Measurements from ENCODE around the gene KLHL29.

The KLHL29 gene

DNA sequence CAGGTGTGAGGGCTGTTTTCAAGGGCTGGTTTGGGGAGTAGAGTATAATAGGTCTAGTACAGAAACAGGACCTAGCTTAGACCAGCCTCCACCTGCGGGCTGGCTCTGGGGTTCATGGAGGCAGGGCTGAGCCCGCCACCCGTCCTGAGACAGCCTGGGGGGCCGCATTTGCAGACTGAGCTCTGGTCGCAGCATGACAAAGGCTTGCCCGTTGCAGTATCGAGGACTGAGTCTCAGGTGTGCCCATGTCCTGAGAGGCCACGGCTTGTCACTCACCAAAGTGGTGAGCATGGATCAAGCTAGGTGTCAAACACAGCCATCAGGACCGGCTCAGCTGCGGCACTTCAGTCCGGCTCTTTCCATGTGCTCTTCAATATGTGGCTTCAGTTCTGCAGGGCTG, 144.7 kb downstream of the KLHL29 start:
- in situ Hi-C loops (cut with HindIII; ENCODE audit: low pct_ligation_motif_present, low pct_unique_long_range_greater_than_20kb, low sequenced_read_pairs) = no loop called here
- DNase-seq = no peak

DNA sequence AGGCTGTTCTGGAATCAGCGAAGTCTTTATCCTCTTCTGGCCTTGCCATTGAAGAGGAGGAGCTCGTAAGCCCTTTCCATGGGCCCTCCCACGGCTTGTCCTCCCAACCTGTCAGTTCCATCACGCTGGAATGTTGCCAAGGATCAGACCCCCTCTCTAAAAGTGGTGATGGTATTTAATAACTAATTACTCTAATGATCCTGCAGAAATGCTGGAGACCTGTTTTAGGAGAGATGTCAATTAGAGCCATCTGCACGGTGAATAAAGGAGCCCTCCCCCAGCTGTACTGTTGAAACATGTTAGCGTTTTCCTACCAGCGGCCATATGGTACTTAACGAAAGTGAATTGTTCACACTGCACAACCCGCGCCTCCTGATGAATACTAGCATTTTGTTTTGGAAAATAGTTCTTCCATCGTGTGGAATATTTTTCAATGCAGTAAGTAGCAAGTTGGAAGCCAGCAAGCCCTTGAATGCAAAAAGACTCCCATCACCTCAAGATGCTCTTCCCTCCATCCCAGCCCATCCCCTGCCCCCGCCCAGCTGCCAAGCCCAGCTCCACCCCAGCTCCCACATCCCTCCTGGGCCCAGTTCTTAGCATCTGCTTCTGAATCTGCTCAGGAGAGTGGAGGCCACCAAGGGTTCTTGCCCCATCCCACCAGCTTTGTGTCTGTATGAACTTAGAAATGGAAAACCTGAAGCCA, 145.4 kb downstream of the KLHL29 start:
- no peak for DNase-seq
- in situ Hi-C loops (cut with HindIII; ENCODE audit: low pct_ligation_motif_present, low pct_unique_long_range_greater_than_20kb, low sequenced_read_pairs) = no loop called here

DNA sequence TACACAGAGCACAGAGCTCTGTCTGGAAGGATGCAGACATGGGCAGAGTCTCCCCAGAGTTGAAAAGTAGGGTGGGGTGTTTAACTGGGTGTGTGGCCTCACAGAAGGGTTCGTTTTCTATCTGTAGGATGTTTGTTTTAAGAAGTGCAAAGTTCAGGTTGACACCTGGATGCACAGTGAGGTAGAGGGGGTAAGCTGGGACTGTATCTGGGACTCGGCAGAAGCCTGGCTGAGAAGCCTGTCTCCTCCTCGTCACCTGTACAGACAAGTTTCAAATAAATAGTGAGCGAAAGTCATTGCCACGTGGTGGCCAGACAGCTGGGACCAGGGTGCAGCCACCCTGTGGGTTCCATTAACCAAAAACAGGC, 145.9 kb downstream of the KLHL29 start:
- no peak for DNase-seq
- in situ Hi-C loops (cut with HindIII; ENCODE audit: low pct_ligation_motif_present, low pct_unique_long_range_greater_than_20kb, low sequenced_read_pairs) = no loop called here

DNA sequence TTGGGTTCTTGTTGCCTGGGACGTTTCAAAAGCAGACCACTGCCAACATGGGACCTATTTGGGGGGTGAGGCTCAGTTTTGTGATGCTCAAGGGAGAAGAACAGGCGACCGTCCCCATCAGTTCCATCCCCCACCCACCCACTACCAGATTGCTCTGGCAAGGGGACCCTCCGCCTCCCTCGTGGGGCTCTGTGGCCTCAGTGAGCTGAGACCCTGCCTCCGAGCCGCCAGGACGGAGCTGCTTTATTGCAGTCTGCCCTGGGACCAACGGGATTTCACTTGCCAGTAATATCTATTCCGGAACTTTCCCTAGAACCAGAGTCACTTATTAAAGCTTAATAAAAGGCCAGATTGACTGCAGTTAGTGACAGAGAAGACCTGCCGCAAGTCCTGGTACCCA, 146.3 kb downstream of the KLHL29 start:
- in situ Hi-C loops (cut with HindIII; ENCODE audit: low pct_ligation_motif_present, low pct_unique_long_range_greater_than_20kb, low sequenced_read_pairs) = no loop called here

DNA sequence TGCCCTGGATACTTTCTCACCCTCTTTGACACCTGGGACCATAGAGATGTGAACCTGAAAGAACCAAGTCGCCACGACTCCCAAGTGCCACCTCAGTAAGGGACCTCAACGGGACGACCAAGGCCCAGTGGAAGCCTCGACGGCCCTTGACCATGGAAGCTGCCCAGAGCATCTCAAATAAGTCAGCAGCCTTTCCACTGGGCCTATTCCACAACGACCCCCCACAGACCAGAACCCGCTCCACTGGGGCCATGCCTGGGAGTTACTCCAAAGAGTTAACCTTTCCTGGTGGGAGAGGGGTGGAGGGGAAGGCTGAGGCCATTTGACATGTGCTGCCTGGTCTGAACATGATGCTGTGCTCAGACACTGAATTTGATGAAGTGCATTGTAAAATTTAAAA, 146.9 kb downstream of the KLHL29 start:
- no peak for DNase-seq
- in situ Hi-C loops (cut with HindIII; ENCODE audit: low pct_ligation_motif_present, low pct_unique_long_range_greater_than_20kb, low sequenced_read_pairs) = no loop called here

More for the DNA sequence above, 146.3 kb downstream of the KLHL29 start:
- DNase-seq = no peak

DNA sequence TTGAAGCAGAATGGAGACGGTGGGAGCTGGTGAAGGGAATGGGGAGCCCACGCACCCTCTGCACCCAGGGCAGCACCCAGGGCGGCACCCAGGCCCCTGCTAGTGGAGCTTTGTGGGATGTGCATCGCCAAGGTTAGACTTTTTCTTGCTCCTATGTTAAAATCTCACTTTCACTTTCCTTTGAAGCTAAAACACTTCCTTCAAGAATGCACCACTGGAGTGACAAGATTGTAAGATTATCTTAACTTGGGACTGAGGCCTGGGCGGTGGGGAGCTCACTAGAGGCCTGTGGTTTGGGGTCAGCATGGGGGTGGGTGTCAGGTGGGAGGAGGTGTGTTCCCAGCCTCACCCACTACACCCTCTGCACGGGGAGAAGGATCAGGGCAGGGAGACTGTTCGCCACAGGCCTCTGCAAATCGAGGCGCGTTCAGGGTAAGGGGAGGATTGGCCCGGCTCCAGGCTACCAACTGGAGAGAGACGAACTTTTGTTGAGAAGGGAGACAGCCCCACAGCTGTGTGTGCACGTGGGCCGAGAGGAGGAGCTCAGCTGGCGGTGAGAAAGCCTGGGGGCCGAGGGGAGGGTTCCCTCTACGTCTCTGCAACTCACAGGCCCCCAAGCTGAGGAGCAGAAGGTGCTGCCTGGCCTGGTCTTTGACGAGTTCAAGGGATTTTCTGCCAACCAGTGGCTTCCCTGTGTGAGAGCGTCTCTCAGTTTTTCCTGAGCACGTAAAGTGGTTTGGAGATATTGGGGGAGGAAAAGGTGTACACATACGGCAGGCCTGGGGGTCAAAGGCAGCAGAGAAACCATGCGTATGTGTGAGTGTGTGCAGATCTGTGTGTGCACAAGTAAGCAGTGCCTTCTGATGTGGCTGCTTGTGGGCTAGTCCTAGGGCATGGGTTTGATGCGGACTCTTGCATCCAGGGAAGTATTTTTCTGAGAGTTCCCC, 147.7 kb downstream of the KLHL29 start:
- DNase-seq = no peak
- in situ Hi-C loops (cut with HindIII; ENCODE audit: low pct_ligation_motif_present, low pct_unique_long_range_greater_than_20kb, low sequenced_read_pairs) = no loop called here

DNA sequence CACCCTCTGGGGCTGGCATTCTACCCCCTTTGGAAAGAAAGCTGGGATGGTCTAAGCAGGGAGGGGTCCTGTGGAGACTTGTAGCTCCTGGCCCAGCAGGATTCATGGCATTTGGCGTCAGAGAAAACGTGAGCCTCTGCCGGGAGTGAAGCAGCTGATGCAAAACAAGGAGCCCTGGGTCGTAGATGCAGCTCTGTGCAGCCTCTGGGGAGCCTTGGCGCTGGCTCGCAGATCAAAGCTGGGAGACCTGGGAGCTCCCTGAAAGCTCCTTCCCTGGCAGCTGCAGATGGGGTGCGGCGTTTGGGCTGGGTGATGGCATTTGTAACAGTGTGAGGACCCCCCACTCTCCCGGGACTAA, 148.3 kb downstream of the KLHL29 start:
- in situ Hi-C loops (cut with HindIII; ENCODE audit: low pct_ligation_motif_present, low pct_unique_long_range_greater_than_20kb, low sequenced_read_pairs) = no loop called here
- no peak for DNase-seq

DNA sequence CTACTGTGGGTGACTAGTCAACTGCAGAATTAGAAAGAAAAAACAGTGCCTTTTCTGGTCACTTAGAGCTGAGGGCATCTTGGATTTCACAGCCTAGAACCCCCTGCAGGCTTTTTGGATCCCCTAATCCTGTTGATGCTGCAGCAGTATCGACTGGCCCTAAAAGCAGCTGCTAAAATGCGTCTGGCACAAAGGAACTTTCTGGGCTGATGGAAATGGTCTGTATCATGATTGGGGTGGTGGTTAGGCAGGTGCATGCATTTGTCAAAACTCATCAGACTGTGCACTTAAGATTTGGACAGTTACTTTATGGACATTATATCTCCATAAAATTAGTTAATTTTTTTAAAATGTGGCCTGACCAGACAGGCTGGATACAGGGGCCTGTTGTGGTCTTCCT, 149.8 kb downstream of the KLHL29 start:
- no peak for DNase-seq
- in situ Hi-C loops (cut with HindIII; ENCODE audit: low pct_ligation_motif_present, low pct_unique_long_range_greater_than_20kb, low sequenced_read_pairs) = no loop called here

DNA sequence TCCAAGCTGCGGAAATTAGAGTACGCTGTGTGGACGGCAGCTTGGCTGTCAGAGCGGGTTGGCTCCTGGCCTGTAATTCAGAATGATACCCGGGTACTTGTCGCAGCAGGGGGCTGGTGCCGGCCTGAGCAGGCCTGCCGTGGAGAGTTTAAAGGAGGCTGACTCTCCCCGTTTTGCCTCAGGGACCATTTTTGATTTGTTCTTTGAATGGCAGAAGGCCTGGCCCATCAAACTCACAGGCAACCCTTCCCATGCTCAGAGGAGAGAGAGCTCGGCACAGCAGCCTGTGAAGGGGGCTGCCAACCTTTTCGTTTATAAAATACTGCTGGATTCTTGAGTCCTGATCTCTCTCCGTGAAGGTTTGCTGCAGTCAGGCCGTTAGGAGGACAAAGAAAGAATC, 151.3 kb downstream of the KLHL29 start:
- DNase-seq = no peak
- in situ Hi-C loops (cut with HindIII; ENCODE audit: low pct_ligation_motif_present, low pct_unique_long_range_greater_than_20kb, low sequenced_read_pairs) = no loop called here

DNA sequence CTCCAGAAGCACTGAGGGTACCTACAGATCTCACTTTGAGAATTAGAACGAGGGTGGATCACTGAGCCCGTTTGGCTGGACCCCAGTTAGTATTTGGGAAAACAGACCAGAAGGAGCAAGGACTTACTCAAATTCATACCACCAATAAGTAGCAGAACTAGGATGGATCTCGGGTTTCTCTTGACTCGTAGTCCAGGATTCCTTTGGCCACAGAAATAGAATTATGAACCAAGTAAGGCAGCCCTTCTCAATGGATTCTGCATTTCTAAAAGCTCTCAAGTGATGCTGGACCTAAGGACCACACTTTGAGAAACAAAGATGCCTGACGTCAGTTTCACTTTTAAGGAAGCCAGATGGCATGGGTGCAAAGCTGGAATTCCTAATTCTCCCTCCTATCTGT, 153.0 kb downstream of the KLHL29 start:
- in situ Hi-C loops (cut with HindIII; ENCODE audit: low pct_ligation_motif_present, low pct_unique_long_range_greater_than_20kb, low sequenced_read_pairs) = no loop called here

DNA sequence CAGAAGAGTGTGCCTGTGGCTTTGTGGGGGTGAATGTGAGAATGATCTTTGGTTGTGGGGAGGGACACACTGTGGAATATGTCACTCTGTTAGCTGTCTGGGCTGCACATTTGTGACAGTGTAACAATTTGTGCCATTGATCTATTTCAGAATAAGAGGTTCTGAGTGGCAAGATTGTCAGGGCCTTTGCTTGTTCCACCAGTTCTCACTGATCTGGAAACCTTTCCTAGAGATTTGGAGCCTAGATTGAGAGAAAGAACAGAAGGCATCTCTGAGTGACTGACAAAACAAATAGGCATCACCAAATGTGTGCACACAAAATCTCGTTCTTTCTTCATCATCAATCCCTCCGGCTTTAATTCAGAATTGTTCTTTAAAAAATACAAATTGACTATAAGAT, 153.6 kb downstream of the KLHL29 start:
- DNase-seq = no peak
- in situ Hi-C loops (cut with HindIII; ENCODE audit: low pct_ligation_motif_present, low pct_unique_long_range_greater_than_20kb, low sequenced_read_pairs) = no loop called here

More for the DNA sequence above, 153.0 kb downstream of the KLHL29 start:
- no peak for DNase-seq

DNA sequence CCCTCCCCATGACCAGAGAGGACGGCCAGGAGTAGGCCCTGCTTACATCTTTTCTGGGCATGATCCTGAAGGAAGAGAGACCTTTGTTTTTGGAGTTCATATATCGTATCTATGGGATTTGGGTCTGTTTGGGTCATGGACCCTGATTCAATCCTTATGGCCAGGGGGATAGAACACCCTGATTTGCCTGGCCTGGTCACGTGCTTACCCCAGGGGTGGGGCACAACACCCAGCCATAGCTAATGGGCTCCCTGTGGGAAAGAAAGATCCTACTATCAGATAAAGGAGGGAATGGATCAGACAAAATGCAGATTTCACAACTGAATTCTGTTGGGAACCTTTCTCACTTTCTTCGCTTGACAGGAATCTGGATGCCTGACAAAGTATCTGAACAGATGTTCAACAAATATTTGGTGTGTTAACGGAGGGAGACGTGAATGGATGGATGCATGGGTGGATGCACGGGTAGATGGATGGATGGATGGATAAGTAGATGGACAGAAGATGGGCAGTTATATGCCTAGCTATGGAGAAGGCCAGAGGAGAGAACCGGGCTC, 155.9 kb downstream of the KLHL29 start:
- DNase-seq = no peak
- in situ Hi-C loops (cut with HindIII; ENCODE audit: low pct_ligation_motif_present, low pct_unique_long_range_greater_than_20kb, low sequenced_read_pairs) = no loop called here

DNA sequence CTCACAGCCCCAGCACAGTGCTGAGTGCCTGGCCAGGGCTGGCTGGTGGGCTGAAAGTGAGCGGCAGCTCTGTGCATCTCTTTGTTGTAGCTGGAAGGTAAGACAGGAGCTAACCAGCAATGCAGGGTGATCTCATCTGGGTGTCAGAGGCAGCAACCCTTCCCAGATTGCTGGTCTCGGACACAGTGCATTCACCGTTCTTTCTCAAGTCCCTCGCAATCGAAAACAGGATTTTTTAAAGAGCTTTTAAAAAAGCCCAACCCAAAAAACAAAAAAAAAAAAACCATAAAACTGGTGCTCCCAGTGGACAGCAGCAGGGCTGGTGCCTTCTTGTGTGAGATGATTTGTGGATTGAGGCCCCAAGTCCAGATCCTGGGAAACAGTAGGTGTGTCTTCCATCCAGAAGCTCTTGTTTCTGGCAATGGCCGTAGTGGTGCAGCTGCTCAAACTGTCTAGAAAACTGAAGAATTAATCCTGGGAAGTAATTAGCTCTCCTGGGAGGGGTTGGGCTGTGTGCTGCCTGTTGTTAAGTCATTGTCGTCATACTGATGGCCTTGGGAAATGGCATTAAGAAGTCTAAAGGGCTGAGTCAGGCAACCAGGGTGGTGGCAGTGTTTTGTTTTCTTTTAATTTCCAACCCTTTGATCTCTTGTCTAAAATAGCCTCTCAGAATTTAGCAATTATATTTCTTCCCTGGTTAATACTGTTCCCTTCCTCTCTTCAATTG, 156.7 kb downstream of the KLHL29 start:
- in situ Hi-C loops (cut with HindIII; ENCODE audit: low pct_ligation_motif_present, low pct_unique_long_range_greater_than_20kb, low sequenced_read_pairs) = no loop called here
- no peak for DNase-seq

DNA sequence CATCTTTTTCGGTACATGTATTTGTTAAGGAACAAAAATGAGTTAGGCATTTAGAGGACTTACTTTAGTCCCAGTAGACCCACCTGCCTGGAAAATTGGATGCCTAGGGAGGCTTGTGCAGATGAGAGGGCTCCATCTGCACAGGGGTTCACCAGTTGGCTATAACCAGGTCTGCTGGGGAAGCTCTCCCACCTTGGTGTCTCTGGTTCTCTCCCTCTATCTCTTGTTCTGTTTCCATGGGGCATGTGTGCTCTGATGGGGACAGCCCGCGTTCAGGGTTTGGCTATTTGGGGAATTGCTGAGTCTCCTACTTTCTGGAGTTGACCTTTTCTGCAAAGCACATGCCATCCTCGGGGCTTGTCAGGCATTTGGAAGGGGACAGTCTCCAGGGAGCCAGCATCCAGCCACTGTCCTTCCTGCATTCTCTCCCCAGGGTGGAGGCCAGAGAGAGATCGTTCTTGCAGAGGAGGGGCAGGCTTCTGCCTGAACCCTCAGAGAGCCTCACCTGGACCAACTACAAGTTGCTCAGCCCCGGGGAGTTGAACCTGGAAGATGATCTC, 157.3 kb downstream of the KLHL29 start:
- no peak for DNase-seq
- in situ Hi-C loops (cut with HindIII; ENCODE audit: low pct_ligation_motif_present, low pct_unique_long_range_greater_than_20kb, low sequenced_read_pairs) = no loop called here

DNA sequence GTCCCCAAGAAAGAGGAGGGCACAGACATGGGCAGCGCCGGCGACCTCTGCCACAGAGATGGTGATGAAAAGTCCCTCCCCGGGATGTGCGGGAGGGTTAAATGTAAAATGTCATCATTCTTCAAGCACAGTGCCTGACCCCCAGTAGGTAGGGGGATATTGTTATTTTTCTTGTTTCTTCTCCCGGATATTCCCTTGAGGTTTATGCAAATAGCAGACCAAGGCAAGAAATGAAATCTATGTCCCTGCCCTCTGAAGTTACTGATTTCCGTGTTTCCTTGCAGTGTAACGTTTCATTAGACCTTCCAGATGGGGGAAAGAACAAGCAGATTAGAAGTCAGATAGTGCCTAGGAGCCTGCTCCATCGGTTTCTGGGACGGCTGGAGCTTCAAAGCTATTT, 158.3 kb downstream of the KLHL29 start:
- no peak for DNase-seq
- in situ Hi-C loops (cut with HindIII; ENCODE audit: low pct_ligation_motif_present, low pct_unique_long_range_greater_than_20kb, low sequenced_read_pairs) = no loop called here

DNA sequence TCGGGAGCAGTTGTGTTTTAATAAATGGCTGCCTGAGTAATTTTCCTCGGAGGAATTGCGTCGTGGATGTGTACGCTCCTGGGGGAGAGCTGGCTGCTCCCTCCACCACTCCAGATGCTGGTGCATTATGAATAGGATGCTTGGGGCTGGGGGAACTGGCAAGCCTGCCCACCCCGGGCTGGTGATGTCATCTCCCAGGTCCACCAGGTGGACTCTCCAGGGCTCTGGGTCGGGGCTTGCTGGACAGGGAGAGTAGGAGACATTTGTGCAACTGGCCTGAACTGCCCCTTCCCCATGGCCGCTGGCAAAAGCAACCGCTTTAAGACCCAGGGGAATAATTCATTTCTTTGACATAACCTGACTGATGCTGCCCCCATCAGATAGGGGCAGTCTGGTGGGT, 158.7 kb downstream of the KLHL29 start:
- in situ Hi-C loops (cut with HindIII; ENCODE audit: low pct_ligation_motif_present, low pct_unique_long_range_greater_than_20kb, low sequenced_read_pairs) = no loop called here
- DNase-seq = no peak

DNA sequence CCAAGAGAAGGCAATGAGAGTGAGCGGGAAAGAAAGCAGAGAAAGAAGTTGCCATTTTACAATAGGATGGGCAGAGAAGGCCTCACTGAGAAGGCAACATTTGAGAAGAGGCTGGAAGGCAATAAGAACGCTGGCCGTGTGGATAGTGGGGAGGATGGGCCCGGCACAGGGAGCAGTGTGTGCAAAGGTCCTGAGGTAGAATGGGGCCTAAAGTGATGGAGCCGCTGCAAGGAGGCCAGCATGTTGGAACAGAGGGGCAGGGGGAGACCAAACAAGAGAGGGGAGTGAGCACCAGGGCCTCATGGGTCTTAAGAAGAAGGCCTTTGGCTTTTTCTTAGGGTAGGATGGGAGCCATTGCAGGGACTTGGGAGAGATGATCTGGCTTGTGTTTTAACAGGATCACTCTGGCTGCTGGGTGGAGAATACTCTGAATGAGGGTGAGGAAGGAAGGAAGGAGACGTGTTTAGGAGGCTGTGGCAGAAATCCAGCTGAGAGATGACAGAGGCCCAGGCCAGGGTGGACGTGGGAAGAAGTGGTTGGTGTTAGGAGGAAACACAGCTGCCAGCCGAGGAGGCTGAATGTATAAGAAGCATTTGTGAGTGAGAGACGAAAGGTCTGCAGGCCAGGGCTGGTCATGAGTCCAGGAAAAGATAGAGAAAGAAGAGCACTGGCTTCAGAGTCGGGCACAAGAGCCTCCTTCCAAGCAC, 159.8 kb downstream of the KLHL29 start:
- DNase-seq = no peak
- in situ Hi-C loops (cut with HindIII; ENCODE audit: low pct_ligation_motif_present, low pct_unique_long_range_greater_than_20kb, low sequenced_read_pairs) = no loop called here

DNA sequence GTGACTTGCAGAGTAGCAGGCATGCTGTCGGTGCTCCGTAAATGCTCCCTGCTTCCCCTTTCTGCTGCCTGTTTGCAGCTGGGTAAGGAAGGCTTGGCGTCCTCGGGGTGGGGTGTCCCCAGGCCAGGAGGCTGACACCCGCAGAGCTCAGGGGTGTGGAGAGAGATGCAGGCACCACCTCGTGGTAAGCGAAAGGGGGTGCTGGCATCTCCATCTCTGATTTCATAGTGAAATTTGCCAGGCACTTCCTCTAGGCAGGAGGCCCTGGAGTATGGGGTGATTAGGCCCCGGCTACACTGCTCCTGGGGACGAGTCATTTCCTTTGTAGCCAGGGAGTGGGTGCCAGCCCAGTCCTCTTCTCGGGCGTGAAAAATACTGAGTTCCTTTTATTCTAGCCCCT, 160.4 kb downstream of the KLHL29 start:
- in situ Hi-C loops (cut with HindIII; ENCODE audit: low pct_ligation_motif_present, low pct_unique_long_range_greater_than_20kb, low sequenced_read_pairs) = no loop called here
- peak; percentile 42 for DNase-seq
